ENCODE measurements around the gene IL17B.

GRCh38 chr5:149388498-149389190 lies 9.6 kb upstream of the IL17B start:
- TF ChIP-seq CTCF (conservative IDR thresholded peaks at IDR 0.05; ENCODE audit: low read length) (no peak), EZH2phosphoT487 (IDR thresholded peaks at IDR 0.05; ENCODE audit: borderline replicate concordance, low read depth, low read length) (no peak)

Measured in OCI-LY7 (cell line).